Stimulated activated CD4-positive, alpha-beta T cell treated with anti-CD3 and anti-CD28 coated beads, TNF-alpha, amount 100 ng/mL, for 4 hours (primary cell): ENCODE data around the gene IGFL2.
"Not testable (repeated sequence)": the region's sequence is repeated elsewhere in the genome, so short reads cannot be mapped to it uniquely, and the experiment has no call there.

Experiments
- DNase-seq, 3 experiments: peaks; one replicate each; pipeline ENCODE4 v3.0.0-alpha.2; 2020; ENCODE audit warnings: low read depth in 3 of 3

IGFL2 gene

DNA sequence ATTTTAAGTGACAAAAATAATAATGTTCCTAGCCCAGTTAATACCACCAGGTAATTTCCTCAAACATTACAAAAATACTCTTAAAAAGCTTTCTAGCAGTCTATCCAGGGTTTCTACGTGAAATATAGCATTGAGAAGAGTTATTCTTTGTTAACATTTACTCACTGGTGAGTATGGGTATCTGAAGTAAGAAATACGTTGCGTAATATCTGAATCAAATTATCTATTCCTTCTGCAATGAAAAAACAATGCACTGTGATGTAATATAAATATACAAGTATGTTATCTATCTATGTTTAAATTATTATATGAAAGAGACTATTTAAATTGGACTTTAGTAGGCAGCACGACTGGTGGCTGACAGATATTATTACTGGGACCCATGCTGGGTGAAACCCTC lies 5.7 kb upstream of the IGFL2 start:
- no peak for DNase-seq

DNA sequence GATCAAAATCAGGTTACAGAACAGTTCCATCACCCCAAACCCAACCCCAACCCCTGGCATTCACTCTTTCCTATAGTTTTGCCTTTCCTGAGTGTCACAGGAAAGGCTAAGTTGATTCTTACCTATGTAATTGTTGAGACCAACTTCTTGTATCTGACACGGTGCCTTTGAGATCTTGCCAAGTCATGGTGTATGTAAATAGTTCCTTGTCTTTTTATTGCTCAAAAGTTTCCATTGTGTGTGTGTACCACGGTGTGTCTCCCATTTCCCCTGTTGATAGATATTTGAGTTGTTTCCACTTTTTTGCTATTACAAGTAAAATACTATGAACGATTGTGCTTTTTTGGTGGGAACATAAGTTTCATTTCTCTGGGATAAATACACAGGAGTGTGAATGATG lies 3.3 kb upstream of the IGFL2 start:
- no peak for DNase-seq

DNA sequence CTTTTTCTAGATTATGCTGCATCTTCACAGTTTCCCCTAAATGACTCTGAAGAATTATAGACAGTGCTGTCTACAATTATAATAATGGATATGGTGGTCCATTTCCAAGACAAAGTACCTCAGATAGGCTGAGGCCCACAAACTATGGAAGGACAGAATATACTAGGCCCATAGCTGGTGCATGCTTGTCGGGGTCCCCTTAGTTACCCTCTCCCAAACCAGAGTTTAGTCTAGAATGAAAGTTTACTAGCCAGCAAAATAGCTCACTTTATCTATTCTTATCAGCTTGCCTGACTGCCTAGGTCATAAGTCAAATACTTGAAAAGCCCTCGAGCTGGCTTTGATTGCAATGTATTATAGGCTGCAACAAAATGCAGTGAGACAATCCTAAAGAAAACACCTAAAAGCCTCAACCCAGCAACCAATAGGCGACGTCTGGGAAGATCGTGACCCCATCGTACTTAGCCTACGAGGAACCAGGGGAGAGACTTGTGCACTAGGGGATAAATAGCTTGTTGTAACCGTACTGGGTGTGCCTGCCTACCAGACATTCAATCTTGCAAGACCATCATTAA lies 785 bp upstream of the IGFL2 start:
- DNase-seq = no peak

DNA sequence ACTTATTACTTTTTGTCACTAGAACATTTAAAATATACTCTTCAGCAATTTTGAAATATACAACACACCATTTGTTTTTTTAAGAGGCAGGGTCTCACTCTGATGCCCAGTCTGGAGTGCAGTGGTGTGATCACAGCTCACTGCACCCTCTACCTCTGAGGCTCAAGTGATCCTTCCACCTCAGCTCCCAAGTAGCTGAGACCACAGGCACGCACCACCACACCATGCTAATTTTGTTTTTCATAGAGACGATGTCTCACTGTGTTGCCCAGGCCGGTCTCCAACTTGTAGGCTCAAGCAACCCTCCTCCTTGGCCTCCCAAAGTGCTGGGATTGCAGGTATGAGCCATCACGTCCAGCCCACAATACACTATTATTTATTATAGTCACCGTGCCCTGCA lies 2.6 kb downstream of the IGFL2 start:
- DNase-seq = no peak

DNA sequence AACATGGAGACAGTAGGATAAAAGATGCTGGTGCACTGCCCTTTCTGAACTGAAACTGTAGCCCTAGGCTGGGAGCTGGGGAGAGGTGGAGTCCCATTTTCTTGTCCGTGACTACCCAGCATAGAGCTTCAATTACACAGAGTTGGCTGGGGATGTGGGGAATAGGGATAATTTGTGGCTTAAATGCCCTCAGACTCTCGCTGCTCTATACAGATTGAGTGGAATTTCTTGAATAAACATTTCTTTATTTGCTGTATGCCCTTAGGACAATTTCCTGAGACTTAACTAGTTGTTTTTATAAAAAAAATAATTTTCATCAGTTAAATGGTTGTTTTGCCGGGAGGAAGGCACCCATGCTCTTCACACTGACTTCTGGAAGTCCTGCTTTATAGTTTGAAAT lies 7.2 kb downstream of the IGFL2 start:
- DNase-seq = no peak

DNA sequence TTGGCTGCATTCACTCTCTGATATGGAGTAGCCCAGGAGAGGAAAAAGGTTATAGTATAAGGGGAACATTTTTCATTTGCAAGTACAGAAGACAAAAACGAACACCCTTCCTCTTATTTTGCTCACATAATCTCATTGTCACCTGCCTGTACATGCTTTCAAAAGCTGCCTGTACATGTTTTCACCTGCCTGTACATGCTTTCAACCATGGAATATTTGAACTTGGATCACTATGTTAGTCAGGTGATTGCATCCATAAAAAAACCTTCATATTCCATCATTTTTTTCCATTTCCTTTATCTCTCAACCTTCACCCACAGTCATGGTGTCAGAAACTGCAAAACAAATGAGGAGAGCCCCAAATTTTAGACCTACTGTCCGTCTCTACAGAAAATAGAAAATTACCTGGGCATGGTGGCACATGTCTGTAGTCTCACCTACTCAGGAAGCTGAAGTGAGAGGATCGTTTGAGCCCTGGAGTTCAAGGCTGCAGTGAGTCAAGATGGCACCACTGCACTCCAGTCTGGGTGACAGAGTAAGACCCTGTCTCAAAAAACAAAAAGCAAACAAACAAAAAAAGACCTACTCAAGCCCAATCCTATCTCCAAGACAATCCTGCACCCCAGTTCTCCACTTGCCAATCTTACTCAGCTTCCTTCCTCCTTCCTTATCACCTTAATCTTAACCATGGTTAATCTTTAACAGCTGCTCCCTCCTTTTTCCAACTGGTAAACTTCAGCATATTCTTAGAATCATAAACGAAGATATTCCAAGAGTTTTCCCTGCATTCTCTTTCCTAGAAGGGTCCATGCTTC lies 11.6 kb downstream of the IGFL2 start:
- DNase-seq = no peak

DNA sequence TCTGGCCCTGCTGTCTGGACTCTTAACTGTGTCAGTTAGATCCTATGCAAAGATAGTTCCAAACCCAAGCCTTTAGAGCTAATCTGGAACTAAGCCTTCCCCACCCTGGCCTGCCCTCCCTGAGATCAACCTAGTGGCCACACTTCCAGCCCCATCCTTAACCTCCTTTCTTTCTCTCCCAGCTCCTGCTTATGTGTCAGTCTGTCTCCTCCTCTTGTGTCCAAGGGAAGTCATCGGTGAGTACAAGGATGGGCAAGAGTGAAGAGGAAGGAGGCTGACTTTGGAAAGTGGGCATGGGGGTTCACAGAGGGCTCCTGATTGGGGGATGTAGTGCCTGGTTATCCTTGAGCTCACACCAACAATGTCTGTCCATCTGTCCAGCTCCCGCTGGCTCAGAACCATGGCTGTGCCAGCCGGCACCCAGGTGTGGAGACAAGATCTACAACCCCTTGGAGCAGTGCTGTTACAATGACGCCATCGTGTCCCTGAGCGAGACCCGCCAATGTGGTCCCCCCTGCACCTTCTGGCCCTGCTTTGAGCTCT lies 12.3 kb downstream of the IGFL2 start:
- no peak for DNase-seq

DNA sequence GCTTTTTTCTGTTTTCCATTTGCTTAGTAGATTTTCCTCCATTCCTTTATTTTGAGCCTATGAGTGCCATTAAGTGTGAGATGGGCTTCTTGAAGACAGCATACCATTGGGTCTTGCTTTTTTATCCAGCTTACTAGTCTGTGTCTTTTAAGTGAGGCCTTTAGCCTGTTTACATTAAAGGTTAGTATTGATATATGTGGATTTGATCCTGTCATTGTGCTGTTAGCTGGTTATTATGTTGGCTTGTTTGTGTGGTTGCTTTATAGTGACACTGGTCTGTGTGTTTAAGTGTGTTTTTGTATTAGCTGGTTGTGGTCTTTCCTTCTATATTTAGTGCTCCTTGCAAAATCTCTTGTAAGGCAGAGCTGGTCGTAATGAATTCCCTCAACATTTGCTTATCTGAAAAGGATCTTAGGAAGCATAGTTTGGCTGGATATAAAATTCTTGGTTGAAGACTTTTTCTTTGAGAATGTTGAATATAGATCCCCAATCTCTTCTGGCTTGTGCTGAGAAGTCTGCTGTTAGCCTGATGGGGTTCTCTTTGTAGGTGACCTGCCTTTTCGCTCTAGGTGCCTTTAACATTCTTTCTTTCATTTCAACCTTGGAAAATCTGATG lies 13.7 kb downstream of the IGFL2 start:
- not testable (repeated sequence) for DNase-seq

DNA sequence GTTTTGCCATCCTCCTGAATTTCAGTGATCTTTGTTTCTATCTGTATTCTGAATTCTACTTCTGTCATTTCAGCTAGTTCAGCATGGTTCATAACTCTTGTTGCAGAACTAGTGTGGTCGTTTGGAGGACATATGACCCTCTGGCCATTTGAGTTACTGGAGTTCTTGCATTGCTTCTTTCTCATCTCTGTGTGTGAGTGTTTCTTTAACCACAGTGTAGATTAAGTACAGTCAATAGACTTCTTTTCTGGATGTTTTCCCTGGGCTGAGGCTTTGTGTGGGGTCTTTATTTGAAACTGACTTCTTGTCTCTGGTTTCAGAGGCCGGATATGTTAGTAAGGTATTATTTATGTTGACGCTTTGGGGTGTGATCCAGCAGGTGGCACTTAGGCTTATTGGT lies 14.7 kb downstream of the IGFL2 start:
- no peak for DNase-seq

DNA sequence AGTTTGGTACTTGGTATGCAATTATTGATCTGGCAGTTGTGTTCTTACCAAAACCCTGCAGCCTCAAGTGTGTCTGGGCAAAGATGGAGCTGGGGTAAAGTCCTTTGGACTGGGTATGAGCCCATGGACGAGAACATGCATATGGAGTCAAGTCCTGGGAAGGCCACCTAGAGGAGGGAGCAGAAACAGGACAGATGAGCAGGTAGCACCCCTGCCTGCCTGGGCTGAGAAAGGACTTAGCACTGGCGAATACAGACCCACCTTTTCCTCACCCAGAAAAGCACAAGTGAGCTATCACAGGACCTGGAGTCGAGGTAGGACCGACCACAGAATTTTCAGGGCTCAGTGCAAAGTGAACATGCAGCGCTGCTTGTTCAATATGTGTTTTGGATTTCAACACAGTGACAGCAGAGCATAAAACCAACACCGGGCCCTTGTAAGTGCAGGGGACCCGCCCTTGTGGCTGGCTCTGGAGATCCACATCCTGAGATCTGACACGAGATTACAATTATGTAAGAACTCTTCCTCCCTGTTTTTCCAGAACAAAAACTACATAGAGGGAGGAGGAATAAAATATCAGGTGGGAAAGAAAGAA lies 25.9 kb downstream of the IGFL2 start:
- no peak for DNase-seq

DNA sequence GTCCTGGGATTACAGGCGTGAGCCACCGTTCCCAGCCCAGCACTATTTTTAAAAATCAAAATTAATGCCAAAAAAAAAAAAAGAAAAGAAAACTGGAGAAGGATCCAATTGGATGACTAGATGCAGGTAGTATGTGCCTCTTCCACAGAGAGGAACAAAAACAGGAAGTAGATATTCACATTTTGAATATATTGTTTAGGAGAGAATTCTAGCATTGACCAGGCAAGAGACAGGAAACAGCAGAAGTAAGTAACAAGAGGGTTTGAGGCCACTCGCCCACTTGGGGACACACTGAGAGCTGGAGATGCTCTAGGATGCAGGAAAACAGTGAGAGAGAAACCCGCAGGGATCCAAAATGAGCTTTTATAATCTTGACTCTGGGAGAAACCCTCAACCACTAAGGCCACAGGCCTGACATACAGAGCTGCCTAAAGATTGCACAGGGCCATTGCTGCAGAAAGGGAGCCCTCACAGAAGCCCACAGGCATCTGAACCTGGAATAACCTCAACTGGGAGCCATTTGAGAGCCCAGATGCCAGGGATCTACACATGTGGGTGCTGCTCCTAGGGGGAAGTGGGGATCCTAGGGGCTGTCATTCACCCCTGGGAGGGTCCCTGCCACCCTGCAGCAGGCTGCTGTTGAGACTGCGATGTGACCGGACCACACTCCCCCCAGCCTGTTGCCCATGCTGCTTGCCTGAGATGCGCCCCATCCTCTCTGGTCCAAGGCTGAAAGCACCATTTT lies 28.2 kb downstream of the IGFL2 start:
- no peak for DNase-seq

DNA sequence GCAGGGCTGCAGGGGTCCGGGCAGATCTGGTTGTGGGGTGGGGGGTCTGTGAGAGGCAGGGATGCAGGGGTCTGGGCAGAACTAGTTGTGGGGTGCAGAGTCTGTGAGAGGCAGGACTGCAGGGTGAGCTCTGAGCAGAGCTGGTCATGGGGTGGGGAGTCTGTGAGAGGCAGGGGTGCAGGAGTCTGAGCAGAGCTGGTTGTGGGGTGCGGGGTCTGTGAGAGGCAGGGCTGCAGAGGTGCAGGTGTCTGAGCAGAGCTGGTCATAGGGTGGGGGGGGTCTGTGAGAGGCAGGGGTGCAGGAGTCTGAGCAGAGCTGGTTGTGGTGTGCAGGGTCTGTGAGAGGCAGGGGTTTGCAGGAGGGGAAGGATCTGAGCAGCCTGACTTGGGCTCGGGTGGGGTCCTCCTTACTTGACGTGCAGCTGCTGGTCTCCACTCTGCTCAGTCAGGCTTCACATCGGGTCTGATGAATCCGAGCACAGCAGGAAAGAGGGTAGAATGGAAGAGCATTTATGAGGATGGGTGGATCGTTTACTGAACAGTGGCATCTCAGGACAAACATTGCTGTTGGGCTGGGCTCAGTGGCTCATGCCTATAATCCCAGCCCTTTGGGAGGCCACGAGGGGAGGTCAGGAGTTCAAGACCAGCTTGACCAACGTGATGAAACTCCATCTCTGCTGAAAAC lies 31.2 kb downstream of the IGFL2 start:
- DNase-seq = no peak

DNA sequence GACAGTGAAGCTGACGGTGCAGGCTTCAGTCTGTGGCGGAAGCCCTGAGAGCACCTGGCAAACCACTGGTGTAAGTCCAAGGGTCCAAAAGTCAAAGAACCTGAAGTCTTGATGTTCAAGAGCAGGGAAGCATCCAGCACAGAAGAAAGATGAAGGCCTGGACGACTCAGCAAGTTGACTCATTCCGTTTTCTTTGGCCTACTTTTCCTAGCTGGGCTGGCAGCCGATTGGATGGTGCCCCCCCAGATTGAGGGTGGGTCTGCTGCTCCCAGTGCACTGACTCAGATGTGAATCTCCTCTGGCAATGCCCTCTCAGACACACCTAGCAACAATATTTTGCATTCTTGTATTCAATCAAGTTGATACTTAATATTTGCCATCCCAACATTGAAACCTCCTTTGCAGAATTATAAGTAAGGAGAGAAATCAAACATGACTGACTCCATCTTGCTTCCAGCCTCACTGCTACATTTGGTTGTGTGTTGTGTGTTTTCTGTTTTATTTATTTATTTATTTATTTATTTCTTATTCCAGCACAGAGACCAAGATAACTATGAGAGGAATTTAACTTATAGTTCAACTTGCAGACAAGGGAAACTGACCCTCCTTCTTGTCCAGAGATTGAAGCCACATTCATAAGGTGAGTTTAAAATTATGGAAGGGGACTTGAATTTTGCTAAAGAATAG lies 32.8 kb downstream of the IGFL2 start:
- no peak for DNase-seq

DNA sequence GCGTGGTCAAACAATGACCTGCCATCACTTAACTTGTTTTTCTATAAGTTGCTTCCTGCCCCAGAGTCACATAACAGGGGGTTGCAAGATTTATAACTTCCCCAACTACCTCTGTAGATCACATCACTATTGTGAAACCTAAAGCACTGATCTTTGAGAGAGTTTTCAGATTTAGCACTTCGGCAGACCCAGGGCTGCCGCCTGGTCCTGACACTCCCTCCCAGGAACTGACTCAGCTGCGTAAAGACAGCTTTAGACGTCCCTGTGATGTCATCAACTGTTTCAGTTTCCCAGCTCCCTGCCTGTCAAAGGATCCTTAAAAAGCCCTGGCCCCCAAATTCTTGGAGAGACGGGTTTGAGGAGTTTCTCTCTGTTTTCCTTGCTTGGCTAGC lies 33.3 kb downstream of the IGFL2 start:
- no peak for DNase-seq

DNA sequence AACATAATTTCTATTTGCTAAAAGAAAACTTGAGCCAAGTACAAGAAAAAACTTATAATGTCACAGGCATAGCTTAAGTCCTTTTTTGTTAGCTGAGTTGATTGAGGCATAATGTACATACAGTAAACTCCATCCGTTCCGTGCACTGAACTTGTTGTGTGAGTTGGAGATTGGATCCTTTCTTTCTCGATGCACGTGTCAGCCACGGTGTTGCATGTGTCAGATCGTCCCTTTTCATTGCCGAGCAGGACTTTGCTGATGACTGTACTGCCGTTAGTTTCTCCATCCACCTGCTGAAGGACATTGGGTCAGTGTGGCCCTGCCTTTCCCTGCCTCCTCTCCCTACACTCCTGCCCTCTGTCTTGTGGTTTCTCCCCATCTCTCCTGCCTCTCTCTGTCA lies 34.4 kb downstream of the IGFL2 start:
- no peak for DNase-seq

DNA sequence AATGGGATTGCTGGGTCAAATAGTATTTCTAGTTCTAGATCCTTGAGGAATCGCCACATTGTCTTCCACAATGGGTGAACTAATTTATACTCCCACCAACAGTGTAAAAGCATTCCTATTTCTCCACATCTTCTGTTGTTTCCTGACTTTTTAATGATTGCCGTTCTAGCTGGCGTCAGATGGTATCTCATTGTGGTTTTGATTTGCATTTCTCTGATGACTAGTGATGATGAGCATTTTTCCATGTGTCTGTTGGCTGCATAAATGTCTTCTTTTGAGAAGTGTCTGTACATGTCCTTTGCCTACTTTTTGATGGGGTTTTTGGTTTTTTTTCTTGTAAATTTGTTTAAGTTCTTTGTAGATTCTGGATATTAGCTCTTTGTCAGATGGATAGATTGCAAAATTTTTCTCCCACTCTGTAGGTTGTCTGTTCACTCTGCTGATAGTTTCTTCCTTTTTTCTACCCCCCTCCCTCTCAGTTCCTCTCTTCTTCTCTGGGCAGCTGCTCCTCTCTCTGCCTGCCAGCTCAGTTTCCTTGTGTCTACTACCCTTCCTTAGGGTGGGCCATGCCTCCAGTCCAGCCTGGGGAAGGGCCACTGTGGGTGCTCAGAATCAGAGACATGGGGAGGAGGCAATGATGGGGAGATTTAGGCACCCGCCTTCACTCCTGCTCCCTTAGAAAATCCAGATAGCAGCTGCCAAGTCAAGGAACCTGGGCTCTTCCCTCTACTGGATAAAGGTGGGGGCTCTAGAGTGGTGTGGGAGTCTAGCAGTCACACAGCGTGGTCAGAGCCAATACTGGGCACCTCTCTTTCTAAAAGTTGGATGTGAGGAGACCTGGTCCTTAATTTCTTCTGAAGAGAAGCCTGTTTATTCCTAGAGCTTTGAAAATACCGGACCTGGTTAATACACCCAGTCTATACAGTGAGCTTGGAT lies 37.0 kb downstream of the IGFL2 start:
- DNase-seq = not testable (repeated sequence)

DNA sequence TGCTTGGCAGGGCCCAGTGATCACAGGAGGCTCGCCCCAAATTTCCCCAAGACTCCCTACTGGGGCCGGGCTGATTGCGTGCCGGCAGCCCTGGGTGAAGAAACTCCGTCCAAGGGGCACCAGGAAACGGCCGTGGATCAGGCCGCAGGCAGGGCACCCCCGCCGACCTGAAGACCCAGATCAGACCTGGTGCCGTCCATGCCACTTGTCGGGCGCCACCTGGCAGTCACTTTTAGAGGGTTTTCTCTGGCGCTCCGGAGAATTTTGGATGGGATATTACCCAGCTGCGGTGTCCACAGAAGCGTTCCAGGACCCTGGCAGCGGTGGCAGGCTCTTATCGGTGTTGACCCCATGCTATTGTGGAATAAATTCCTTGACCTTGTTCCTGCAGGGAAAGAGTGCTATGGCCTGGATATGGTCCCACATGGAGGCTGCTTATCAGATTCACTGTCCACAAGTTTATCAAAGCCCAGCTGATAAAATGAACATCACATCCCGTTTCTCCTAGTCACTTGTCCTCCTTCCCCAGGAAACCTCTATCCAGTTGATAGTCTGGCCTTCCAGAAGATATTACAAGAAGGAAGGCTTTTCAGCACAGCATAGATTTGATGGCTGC lies 38.2 kb downstream of the IGFL2 start:
- no peak for DNase-seq

DNA sequence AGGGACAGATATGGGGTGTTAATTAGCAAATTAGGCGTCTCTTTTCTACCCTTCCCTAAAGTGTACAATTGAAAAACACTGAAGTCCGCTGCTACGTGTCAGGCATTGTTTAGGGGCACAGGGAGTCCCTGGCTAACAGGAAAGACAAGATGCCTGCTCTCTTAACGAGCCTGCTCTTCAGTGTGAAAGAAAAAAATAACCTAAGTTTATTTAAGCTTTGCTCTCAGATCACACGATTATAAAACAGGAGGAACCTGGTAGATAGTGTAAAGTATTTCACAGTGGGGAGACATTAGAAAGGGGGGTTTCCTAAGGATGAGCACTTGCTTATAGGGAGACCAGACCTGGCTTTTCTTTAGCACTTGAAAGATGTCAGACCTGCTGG lies 38.7 kb downstream of the IGFL2 start:
- no peak for DNase-seq
